Tibial artery (tissue), 4 donors: Measurements from ENCODE around the gene MICAL3.

ENCODE experiments used
- DNase-seq, 2 donors: peaks; one replicate each; pipeline ENCODE4 v3.0.0-alpha.2; 2019
- H3K27ac ChIP-seq, 2 donors: fragments of 200-600 bp; sonication (generic) in 1 of 2; 1 replicate in 1 of 2; 2 replicates in 1 of 2; pipeline ENCODE4 v1.5.1; 2018 to 2019; ENCODE audit warnings: mild to moderate bottlenecking in 1 of 2
- H3K27me3 ChIP-seq, 2 donors: fragments of 200-600 bp; sonication (generic) in 1 of 2; one replicate each; pipeline versions ENCODE4 v1.5.1 to v1.6.0; 2016 to 2019
- H3K36me3 ChIP-seq, 3 donors: fragments of 200-600 bp; sonication (generic) in 2 of 3; one replicate each; pipeline ENCODE4 v1.5.1; 2016 to 2019; ENCODE audit warnings: mild to moderate bottlenecking in 2 of 3
- H3K4me1 ChIP-seq, 4 donors: fragments of 200-600 bp; sonication (generic) in 2 of 4; 1 replicate in 3 of 4; 2 replicates in 1 of 4; pipeline ENCODE4 v1.5.1; 2016 to 2019
- H3K4me3 ChIP-seq, 2 donors: fragments of 200-600 bp; sonication (generic) in 1 of 2; 1 replicate in 1 of 2; 2 replicates in 1 of 2; pipeline ENCODE4 v1.5.1; 2018 to 2019; ENCODE audit warnings: mild to moderate bottlenecking in 2 of 2
- H3K9me3 ChIP-seq, 3 donors: fragments of 200-600 bp; sonication (generic) in 1 of 3; one replicate each; pipeline ENCODE4 v1.5.1; 2016 to 2019
- intact Hi-C: fragments of 100-400 bp; cut with DNase I; formaldehyde crosslinking; loops from one replicate; pipeline ENCODE4 v1.15.0; 2023; ENCODE audit warnings: low total_unique reads
- TF ChIP-seq, protein P1 (sequence below), 2 experiments: fragments of 200-600 bp in 1 of 2; fragments of 450-650 bp in 1 of 2; IDR thresholded peaks; one replicate each; pipeline ENCODE4 v1.5.1; 2017 to 2019; ENCODE audit warnings: antibody characterized with exemption in 2 of 2, mild to moderate bottlenecking in 1 of 2, moderate library complexity in 1 of 2

Gene MICAL3

DNA sequence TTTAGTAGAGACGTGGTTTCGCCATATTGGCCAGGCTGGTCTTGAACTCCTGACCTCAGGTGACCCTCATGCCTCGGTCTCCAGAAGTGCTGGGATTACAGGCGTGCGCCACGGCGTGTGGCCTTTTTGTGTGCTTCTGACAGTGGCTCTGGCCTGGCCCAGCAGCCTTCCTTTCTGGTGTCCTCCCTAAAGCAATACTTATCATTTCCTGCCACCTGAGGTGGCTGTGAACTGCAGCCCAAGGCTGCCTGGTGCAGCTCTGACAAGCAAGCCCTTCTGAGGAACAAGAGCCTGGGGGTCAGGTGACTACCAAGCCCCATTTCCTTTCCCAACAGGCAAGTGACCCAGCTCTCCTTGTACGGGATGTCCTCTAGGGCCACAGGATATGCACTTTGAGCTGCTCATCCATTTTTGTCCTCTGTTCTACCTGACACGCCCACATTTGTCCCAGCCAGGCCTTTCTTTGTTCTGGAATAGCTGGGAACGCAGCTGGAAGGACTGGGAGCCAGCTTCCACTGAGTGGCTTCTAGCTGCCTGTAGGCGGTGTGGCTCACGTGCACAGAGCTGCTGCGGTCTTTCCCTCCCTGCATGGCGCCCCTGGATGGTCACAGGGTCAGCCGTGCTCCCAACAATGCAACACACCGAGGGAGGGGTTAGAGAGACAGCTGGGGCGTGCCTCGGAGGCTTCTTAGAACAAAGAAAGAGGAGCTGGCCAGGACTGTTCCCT is 237.8 kb downstream of the MICAL3 start:
- Histone ChIP-seq H3K4me1 (peaks cover 0 to 18% (median 6%) of the 10 kb centered on the region in 4 donors), H3K27ac (no peak overlapping the region), H3K9me3 (no peaks in the 10 kb centered on the region), H3K4me3 (no peak overlapping the region), H3K36me3 (peaks cover 26 to 40% (median 35%) of the 10 kb centered on the region in 3 donors), H3K27me3 (no peaks in the 10 kb centered on the region)
- TF ChIP-seq, protein P1, sequence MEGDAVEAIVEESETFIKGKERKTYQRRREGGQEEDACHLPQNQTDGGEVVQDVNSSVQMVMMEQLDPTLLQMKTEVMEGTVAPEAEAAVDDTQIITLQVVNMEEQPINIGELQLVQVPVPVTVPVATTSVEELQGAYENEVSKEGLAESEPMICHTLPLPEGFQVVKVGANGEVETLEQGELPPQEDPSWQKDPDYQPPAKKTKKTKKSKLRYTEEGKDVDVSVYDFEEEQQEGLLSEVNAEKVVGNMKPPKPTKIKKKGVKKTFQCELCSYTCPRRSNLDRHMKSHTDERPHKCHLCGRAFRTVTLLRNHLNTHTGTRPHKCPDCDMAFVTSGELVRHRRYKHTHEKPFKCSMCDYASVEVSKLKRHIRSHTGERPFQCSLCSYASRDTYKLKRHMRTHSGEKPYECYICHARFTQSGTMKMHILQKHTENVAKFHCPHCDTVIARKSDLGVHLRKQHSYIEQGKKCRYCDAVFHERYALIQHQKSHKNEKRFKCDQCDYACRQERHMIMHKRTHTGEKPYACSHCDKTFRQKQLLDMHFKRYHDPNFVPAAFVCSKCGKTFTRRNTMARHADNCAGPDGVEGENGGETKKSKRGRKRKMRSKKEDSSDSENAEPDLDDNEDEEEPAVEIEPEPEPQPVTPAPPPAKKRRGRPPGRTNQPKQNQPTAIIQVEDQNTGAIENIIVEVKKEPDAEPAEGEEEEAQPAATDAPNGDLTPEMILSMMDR (IDR thresholded peaks at IDR 0.05), result no peak
- peak in 1 of 2 donors; percentile 34 for DNase-seq
- intact Hi-C loops, result loop anchor here (10.0 kb wide), 1 partner anchor 232 kb away; no protein-coding TSS in a partner anchor

- Histone ChIP-seq H3K4me1 (peaks cover 0 to 27% (median 12%) of the 10 kb centered on the region in 4 donors), H3K36me3 (peaks cover 19 to 29% (median 24%) of the 10 kb centered on the region in 3 donors), H3K9me3 (no peaks in the 10 kb centered on the region), H3K4me3 (no peak overlapping the region), H3K27ac (no peak overlapping the region), H3K27me3 (peaks cover 0 to 4% of the 10 kb centered on the region in 2 donors)
- TF ChIP-seq, protein P1 (IDR thresholded peaks at IDR 0.05), result peak; percentile 34 to 36
- peak in 1 of 2 donors; percentile 46 for DNase-seq
- intact Hi-C loops, result loop anchor here (10.0 kb wide), 1 partner anchor 231 kb away; no protein-coding TSS in a partner anchor
These were observed 238.9 kb downstream of the MICAL3 start for GRCh38 chr22:17785185-17786184.

DNA sequence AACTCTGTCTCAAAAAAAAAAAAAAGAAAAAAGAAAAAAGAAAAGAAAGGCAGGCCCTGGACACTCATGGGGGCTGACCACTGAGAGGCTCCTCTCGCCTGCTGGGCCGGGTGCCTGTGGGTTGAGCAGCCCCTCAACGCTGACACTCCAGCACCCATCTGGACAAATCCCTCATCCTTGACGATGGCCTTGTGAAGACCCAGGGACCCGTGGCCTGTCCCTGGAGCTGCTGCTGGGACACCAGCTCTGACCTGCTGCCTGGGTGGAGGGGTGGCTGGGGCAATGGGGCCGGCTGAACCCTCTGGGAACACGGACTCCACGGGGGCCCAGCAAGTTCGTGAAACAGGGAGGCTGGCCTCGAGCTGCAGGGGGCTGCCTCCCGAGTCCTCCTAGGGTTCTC is 239.6 kb downstream of the MICAL3 start:
- no peaks in the 10 kb centered on the region for H3K9me3 ChIP-seq
- TF ChIP-seq, protein P1 (IDR thresholded peaks at IDR 0.05), result no peak
- H3K27ac ChIP-seq, result no peak overlapping the region
- peaks cover 0 to 27% (median 12%) of the 10 kb centered on the region in 4 donors for H3K4me1 ChIP-seq
- no peak overlapping the region for H3K4me3 ChIP-seq
- H3K27me3 ChIP-seq, result peaks cover 0 to 11% of the 10 kb centered on the region in 2 donors
- peaks cover 13 to 22% (median 17%) of the 10 kb centered on the region in 3 donors for H3K36me3 ChIP-seq
- no peak for DNase-seq
- intact Hi-C loops, result loop anchor here (10.0 kb wide), 1 partner anchor 230 kb away; no protein-coding TSS in a partner anchor

- Histone ChIP-seq H3K4me1 (peaks cover 0 to 27% (median 12%) of the 10 kb centered on the region in 4 donors), H3K27ac (no peak overlapping the region), H3K4me3 (no peak overlapping the region), H3K27me3 (peaks cover 0 to 14% of the 10 kb centered on the region in 2 donors), H3K9me3 (no peaks in the 10 kb centered on the region), H3K36me3 (peaks cover 4 to 13% (median 10%) of the 10 kb centered on the region in 3 donors)
- intact Hi-C loops, result loop anchor here (10.0 kb wide), 1 partner anchor 229 kb away; no protein-coding TSS in a partner anchor
- no peak for DNase-seq
- TF ChIP-seq, protein P1 (IDR thresholded peaks at IDR 0.05), result no peak
These were observed 240.4 kb downstream of the MICAL3 start for GRCh38 chr22:17783773-17784480.

DNA sequence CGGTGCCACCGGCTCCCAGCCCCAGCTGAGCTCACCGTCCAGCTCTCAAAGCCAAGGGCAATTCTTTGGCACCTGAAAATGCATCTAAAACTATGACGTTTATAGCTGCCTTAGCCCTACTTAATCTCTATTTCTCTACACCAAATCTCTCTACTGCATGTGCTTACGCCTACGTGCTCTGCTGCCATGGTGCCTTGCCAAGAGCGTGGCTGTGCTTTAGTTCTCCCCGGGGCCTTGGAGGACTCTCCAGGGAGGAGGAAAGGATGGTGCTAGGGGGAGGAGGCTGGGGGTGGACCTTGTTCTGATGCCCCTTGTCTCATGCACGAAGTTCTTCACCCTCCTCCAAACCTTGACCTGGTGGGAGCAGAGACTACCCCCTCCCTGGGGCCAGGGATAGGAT is 241.0 kb downstream of the MICAL3 start:
- Histone ChIP-seq H3K27ac (no peak overlapping the region), H3K36me3 (peaks cover 0 to 7% (median 4%) of the 10 kb centered on the region in 3 donors), H3K4me3 (no peak overlapping the region), H3K4me1 (peaks cover 0 to 27% (median 12%) of the 10 kb centered on the region in 4 donors), H3K27me3 (peaks cover 0 to 14% of the 10 kb centered on the region in 2 donors), H3K9me3 (no peaks in the 10 kb centered on the region)
- TF ChIP-seq, protein P1 (IDR thresholded peaks at IDR 0.05), result no peak
- intact Hi-C loops, result loop anchor here (10.0 kb wide), 1 partner anchor 229 kb away; no protein-coding TSS in a partner anchor
- DNase-seq, result no peak
